Measurements from ENCODE around the gene TNFSF11.

GRCh38 chr13:42643076-42643475 lies 69.1 kb downstream of the TNFSF11 start:
- TF ChIP-seq, protein P1, sequence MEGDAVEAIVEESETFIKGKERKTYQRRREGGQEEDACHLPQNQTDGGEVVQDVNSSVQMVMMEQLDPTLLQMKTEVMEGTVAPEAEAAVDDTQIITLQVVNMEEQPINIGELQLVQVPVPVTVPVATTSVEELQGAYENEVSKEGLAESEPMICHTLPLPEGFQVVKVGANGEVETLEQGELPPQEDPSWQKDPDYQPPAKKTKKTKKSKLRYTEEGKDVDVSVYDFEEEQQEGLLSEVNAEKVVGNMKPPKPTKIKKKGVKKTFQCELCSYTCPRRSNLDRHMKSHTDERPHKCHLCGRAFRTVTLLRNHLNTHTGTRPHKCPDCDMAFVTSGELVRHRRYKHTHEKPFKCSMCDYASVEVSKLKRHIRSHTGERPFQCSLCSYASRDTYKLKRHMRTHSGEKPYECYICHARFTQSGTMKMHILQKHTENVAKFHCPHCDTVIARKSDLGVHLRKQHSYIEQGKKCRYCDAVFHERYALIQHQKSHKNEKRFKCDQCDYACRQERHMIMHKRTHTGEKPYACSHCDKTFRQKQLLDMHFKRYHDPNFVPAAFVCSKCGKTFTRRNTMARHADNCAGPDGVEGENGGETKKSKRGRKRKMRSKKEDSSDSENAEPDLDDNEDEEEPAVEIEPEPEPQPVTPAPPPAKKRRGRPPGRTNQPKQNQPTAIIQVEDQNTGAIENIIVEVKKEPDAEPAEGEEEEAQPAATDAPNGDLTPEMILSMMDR (IDR thresholded peaks at IDR 0.05; ENCODE audit: low read depth, low read length, poor library complexity, severe bottlenecking) = no peak
- no peak for TF ChIP-seq EZH2phosphoT487 (IDR thresholded peaks at IDR 0.05; ENCODE audit: borderline replicate concordance, low read length)

All from DOHH2 (cell line).